Nephron (organoid): ENCODE measurements around the gene TFB2M.

ENCODE experiments used
- H3K27ac Mint-ChIP-seq, 3 experiments: 2 replicates each; pipeline ENCODE4 v1.8.0; 2020; ENCODE audit warnings: mixed read lengths in 3 of 3, mild to moderate bottlenecking in 2 of 3, moderate library complexity in 1 of 3
- H3K27me3 Mint-ChIP-seq: 2 replicates; pipeline ENCODE4 v1.8.0; 2021; ENCODE audit warnings: low read depth, mild to moderate bottlenecking, moderate library complexity, mixed read lengths
- H3K36me3 Mint-ChIP-seq: 2 replicates; pipeline ENCODE4 v1.8.0; 2020; ENCODE audit warnings: low read depth, mixed read lengths
- H3K4me1 Mint-ChIP-seq: 2 replicates; pipeline ENCODE4 v1.8.0; 2020; ENCODE audit warnings: mixed read lengths
- H3K4me3 Mint-ChIP-seq, 3 experiments: 2 replicates each; pipeline ENCODE4 v1.8.0; 2020; ENCODE audit warnings: mild to moderate bottlenecking in 3 of 3, mixed read lengths in 3 of 3, moderate library complexity in 2 of 3
- H3K9me3 Mint-ChIP-seq: 2 replicates; pipeline ENCODE4 v1.8.0; 2020; ENCODE audit warnings: mixed read lengths
- TF ChIP-seq, protein P1 (sequence below), 3 experiments: fragments of 200-600 bp; sonication (generic); IDR thresholded peaks; one replicate each; pipeline ENCODE4 v1.5.0; 2021; ENCODE audit warnings: antibody characterized with exemption in 3 of 3; ENCODE audit not compliant: unreplicated experiment in 3 of 3

The TFB2M gene

DNA sequence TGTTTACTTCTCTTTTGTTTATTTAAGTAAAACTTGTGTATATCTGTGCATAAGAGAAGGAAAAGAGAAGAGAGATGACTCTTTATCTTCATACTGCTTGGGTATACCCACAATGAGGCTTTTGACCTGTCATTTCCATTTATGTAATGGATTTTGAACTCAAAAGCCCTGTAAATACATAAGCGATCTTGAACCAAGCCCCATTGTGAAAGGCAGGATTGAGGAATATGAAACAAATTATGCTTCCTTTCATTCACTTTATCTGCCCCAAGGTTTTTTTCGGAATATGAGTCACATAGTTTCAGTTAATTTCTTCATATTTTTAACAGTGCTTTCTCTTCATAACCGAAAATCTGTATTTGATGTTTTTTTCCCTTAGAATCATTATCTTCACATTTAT, 21.5 kb upstream of the TFB2M start:
- Mint-ChIP-seq H3K27me3 (no peaks in the 10 kb centered on the region), H3K27ac (no peak overlapping the region), H3K4me1 (peaks cover 23% of the 10 kb centered on the region), H3K9me3 (peaks cover 8% of the 10 kb centered on the region), H3K4me3 (no peak overlapping the region), H3K36me3 (peaks cover 41% of the 10 kb centered on the region)
- TF ChIP-seq, protein P1, sequence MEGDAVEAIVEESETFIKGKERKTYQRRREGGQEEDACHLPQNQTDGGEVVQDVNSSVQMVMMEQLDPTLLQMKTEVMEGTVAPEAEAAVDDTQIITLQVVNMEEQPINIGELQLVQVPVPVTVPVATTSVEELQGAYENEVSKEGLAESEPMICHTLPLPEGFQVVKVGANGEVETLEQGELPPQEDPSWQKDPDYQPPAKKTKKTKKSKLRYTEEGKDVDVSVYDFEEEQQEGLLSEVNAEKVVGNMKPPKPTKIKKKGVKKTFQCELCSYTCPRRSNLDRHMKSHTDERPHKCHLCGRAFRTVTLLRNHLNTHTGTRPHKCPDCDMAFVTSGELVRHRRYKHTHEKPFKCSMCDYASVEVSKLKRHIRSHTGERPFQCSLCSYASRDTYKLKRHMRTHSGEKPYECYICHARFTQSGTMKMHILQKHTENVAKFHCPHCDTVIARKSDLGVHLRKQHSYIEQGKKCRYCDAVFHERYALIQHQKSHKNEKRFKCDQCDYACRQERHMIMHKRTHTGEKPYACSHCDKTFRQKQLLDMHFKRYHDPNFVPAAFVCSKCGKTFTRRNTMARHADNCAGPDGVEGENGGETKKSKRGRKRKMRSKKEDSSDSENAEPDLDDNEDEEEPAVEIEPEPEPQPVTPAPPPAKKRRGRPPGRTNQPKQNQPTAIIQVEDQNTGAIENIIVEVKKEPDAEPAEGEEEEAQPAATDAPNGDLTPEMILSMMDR (IDR thresholded peaks at IDR 0.05; ENCODE audit: unreplicated experiment in 3 of 3), result no peak

- H3K27ac Mint-ChIP-seq, result no peak overlapping the region
- no peaks in the 10 kb centered on the region for H3K27me3 Mint-ChIP-seq
- H3K4me1 Mint-ChIP-seq, result peaks cover 29% of the 10 kb centered on the region
- TF ChIP-seq, protein P1 (IDR thresholded peaks at IDR 0.05; ENCODE audit: unreplicated experiment in 3 of 3), result no peak
- peaks cover 8% of the 10 kb centered on the region for H3K9me3 Mint-ChIP-seq
- H3K36me3 Mint-ChIP-seq, result peaks cover 36% of the 10 kb centered on the region
- no peak overlapping the region for H3K4me3 Mint-ChIP-seq
Measured at GRCh38 chr1:246587032-246587431, 21.0 kb upstream of the TFB2M start.

DNA sequence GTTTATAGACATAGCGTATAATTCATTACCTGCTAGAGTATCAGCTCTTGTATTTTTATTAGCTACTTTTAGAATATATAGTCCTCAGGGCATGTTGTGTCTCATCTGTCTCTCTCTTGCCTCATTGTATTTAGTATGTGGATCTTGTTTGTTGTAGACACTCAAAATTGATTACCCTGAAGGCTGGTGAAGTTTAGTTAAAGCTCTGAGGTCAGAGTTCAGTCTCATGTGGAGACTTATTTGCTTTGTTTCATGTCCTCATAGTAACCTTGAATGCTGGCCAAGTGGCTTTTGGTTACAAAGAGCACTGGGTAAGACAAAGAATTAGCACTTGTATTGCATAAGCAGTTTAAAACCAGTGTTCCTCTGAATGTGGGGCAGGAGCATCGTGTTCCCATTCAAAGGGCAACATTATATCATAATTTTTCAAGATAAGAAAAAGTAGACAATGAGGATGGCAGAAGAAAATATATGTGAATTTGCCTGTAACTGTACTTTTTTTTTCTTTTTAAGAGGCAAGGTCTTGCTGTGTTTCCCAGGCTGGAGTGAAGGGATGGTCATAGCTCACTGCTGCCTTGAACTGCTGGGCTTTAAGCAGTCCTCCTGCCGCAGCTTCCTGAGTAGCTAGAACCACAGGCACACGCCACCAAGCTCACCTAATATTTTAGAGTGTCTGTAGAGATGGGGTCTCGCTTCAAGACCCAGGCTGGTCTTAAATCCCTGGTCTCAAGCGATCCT, 17.6 kb upstream of the TFB2M start:
- Mint-ChIP-seq H3K4me1 (peaks cover 45% of the 10 kb centered on the region), H3K9me3 (no peaks in the 10 kb centered on the region), H3K27me3 (no peaks in the 10 kb centered on the region), H3K27ac (peak overlapping the region; percentile 35 to 62 (median 58)), H3K36me3 (peaks cover 15% of the 10 kb centered on the region), H3K4me3 (no peak overlapping the region)
- TF ChIP-seq, protein P1 (IDR thresholded peaks at IDR 0.05; ENCODE audit: unreplicated experiment in 3 of 3), result no peak

- Mint-ChIP-seq H3K4me3 (no peak overlapping the region), H3K27ac (peak overlapping the region; percentile 35 to 62 (median 58)), H3K27me3 (no peaks in the 10 kb centered on the region), H3K4me1 (peaks cover 48% of the 10 kb centered on the region), H3K36me3 (peaks cover 15% of the 10 kb centered on the region), H3K9me3 (no peaks in the 10 kb centered on the region)
- TF ChIP-seq, protein P1 (IDR thresholded peaks at IDR 0.05; ENCODE audit: unreplicated experiment in 3 of 3), result no peak
Measured at GRCh38 chr1:246583056-246583440, 17.0 kb upstream of the TFB2M start.

DNA sequence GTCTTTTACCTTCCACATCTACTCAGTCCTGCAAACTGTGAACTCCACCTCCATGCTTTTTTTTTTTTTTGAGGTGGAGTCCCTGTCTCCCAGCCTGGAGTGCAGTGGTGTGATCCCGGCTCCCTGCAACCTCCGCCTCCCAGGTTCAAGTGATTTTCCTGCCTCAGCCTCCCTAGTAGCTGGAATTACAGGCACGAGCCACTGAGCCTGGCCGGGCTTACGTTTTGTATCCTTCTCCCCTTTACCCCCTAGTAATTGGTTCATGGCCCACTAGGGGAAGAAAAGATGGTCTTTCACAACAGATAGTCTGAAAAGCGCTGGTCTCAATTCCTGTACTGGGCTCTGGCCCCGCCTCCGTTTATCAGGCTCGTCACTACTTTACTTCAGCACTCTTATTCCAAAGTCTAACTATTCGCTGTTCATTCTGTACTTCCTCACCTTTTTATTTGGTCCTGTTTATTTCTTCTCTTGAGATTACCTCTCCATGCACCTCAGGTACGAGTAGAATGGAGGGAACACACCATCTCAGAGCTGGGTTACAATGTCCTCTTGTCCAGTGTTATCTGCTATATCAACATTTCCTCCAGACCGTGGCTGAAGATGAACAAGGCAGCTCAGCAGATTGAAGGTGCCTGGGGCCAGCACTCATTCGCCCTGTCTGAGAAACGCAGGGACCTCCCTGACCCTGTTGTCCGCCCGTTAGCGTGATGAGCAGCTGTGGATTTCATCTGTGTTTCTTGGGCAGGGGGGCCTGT, 16.4 kb upstream of the TFB2M start:
- Mint-ChIP-seq H3K9me3 (no peaks in the 10 kb centered on the region), H3K4me3 (no peak overlapping the region), H3K4me1 (peaks cover 53% of the 10 kb centered on the region), H3K27ac (peak overlapping the region; percentile 35 to 73 (median 58)), H3K27me3 (no peaks in the 10 kb centered on the region), H3K36me3 (peaks cover 15% of the 10 kb centered on the region)
- TF ChIP-seq, protein P1 (IDR thresholded peaks at IDR 0.05; ENCODE audit: unreplicated experiment in 3 of 3), result no peak
